Measurements from ENCODE around the gene COQ5. TPM values are rescaled to one million over a fixed set of nuclear protein-coding genes. Genes with fewer than 3 reads are reported as not detected.

The COQ5 gene
- total RNA-seq, 3 donors from 2014 or later (not counting 1 experiment from before 2014, with no cell fraction given), result 11.4 to 17.1 (median 14.6) TPM

GRCh38 chr12:120498870-120499515 lies 30.0 kb downstream of the COQ5 start:
- intact Hi-C loops (cut with micrococcal nuclease), result loop anchor here (5.0 kb wide), 1 partner anchor 47 kb away; no protein-coding TSS in a partner anchor
- Histone ChIP-seq H3K4me1 (ENCODE audit: control insufficient read depth, insufficient read depth, low read length) (peaks cover 11% of the 10 kb centered on the region), H3K36me3 (ENCODE audit: control insufficient read depth, insufficient read depth, low read length) (peaks cover 12% of the 10 kb centered on the region), H3K27me3 (ENCODE audit: control insufficient read depth, insufficient read depth, low read length) (no peaks in the 10 kb centered on the region), H3K27ac (ENCODE audit: low read length) (no peak overlapping the region), H3K4me3 (ENCODE audit: low read length) (no peak overlapping the region), H3K9me3 (ENCODE audit: control insufficient read depth, insufficient read depth, low read length) (no peaks in the 10 kb centered on the region)
- Mint-ChIP-seq H3K4me1 (peaks cover 39 to 40% of the 10 kb centered on the region in 2 donors), H3K4me3 (no peak overlapping the region), H3K36me3 (no peaks in the 10 kb centered on the region), H3K27me3 (ENCODE audit: low read depth in 2 of 2) (no peaks in the 10 kb centered on the region), H3K9me3 (no peaks in the 10 kb centered on the region), H3K27ac (peak overlapping the region in 1 of 2 donors; percentile 27)
- WGBS (ENCODE audit: insufficient coverage), result 90% methylated on average over 3 of the region's 3 CpGs
- ATAC-seq (no peak), DNase-seq (no peak)
- TF ChIP-seq, protein P1, sequence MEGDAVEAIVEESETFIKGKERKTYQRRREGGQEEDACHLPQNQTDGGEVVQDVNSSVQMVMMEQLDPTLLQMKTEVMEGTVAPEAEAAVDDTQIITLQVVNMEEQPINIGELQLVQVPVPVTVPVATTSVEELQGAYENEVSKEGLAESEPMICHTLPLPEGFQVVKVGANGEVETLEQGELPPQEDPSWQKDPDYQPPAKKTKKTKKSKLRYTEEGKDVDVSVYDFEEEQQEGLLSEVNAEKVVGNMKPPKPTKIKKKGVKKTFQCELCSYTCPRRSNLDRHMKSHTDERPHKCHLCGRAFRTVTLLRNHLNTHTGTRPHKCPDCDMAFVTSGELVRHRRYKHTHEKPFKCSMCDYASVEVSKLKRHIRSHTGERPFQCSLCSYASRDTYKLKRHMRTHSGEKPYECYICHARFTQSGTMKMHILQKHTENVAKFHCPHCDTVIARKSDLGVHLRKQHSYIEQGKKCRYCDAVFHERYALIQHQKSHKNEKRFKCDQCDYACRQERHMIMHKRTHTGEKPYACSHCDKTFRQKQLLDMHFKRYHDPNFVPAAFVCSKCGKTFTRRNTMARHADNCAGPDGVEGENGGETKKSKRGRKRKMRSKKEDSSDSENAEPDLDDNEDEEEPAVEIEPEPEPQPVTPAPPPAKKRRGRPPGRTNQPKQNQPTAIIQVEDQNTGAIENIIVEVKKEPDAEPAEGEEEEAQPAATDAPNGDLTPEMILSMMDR (IDR thresholded peaks at IDR 0.05), result no peak

GRCh38 chr12:120497524-120498150 lies 31.3 kb downstream of the COQ5 start:
- TF ChIP-seq, protein P1 (IDR thresholded peaks at IDR 0.05), result no peak
- intact Hi-C loops (cut with micrococcal nuclease), result loop anchor here (5.0 kb wide), 1 partner anchor 45 kb away; no protein-coding TSS in a partner anchor
- H3K27me3 ChIP-seq (ENCODE audit: control insufficient read depth, insufficient read depth, low read length), result no peaks in the 10 kb centered on the region
- Mint-ChIP-seq H3K4me3 (peak overlapping the region; percentile 95), H3K36me3 (no peaks in the 10 kb centered on the region), H3K27me3 (ENCODE audit: low read depth in 2 of 2) (no peaks in the 10 kb centered on the region), H3K27ac (peak overlapping the region; percentile 90), H3K4me1 (peaks cover 39 to 40% of the 10 kb centered on the region in 2 donors), H3K9me3 (no peaks in the 10 kb centered on the region)
- H3K36me3 ChIP-seq (ENCODE audit: control insufficient read depth, insufficient read depth, low read length), result peaks cover 3% of the 10 kb centered on the region
- no peak overlapping the region for H3K4me3 ChIP-seq (ENCODE audit: low read length)
- peaks cover 11% of the 10 kb centered on the region for H3K4me1 ChIP-seq (ENCODE audit: control insufficient read depth, insufficient read depth, low read length)
- no peaks in the 10 kb centered on the region for H3K9me3 ChIP-seq (ENCODE audit: control insufficient read depth, insufficient read depth, low read length)
- WGBS (ENCODE audit: insufficient coverage), result 58% methylated on average over 6 of the region's 9 CpGs
- H3K27ac ChIP-seq (ENCODE audit: low read length), result no peak overlapping the region
- ATAC-seq (no peak), DNase-seq (no peak)

DNA sequence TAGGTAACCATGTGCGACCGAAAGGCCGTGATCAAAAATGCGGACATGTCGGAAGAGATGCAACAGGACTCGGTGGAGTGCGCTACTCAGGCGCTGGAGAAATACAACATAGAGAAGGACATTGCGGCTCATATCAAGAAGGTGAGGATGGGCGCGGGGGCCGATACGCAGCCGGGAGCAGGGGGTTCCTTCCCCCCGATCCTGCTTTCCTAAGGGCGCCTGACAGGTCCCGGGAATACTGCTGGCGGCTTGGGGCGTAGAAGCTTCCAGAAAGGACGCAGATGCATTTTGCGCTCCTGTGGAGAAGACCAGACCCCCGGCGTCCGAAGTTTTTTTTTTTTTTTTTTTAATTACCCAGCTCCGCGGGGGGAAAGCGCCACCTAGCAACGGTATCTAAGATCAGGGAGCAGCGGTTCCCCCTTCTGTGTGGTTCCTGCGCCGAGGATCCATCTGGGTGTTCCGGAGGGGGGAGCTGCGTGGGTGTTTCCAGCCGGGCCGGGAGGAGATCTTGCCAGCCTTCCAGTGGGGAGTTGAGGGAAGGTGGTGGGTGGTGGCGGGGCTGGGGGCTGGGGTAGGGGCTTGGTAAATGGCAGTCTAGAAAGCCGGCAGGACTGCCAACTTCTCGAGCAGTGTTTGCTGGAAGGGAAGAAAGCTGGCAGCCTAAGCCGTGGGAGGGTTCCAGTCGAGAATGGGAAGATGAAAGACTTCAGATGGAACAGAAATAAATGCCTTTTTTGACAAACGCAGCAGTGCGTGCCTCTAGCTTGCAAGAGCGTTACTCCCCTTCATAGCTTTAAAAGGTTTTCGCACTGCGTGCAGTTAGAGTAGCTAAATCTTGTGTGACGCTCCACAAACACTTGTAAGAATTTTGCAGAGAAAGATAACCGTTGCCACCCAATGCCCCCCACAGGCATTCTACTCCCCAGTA lies 32.3 kb downstream of the COQ5 start:
- H3K27ac Mint-ChIP-seq, result peak overlapping the region; percentile 90
- intact Hi-C loops (cut with micrococcal nuclease), result loop anchor here (1.0 to 5.0 kb wide), 4 partner anchors 27 to 140 kb away; partner anchors contain the start of gene SRSF9
- no peaks in the 10 kb centered on the region for H3K9me3 ChIP-seq (ENCODE audit: control insufficient read depth, insufficient read depth, low read length)
- H3K27me3 ChIP-seq (ENCODE audit: control insufficient read depth, insufficient read depth, low read length), result no peaks in the 10 kb centered on the region
- H3K27ac ChIP-seq (ENCODE audit: low read length), result peak overlapping the region; percentile 44
- H3K36me3 ChIP-seq (ENCODE audit: control insufficient read depth, insufficient read depth, low read length), result peaks cover 3% of the 10 kb centered on the region
- peaks cover 11% of the 10 kb centered on the region for H3K4me1 ChIP-seq (ENCODE audit: control insufficient read depth, insufficient read depth, low read length)
- peak overlapping the region; percentile 95 for H3K4me3 Mint-ChIP-seq
- ATAC-seq, result peak; percentile 27 to 45 (median 38)
- H3K36me3 Mint-ChIP-seq, result no peaks in the 10 kb centered on the region
- H3K4me1 Mint-ChIP-seq, result peaks cover 39 to 40% of the 10 kb centered on the region in 2 donors
- H3K27me3 Mint-ChIP-seq (ENCODE audit: low read depth in 2 of 2), result no peaks in the 10 kb centered on the region
- H3K4me3 ChIP-seq (ENCODE audit: low read length), result peak overlapping the region; percentile 72
- H3K9me3 Mint-ChIP-seq, result no peaks in the 10 kb centered on the region
- TF ChIP-seq, protein P1 (IDR thresholded peaks at IDR 0.05), result peak; percentile 40
- peak; percentile 51 to 81 for DNase-seq
- WGBS (ENCODE audit: insufficient coverage), result under 1% methylated on average over 46 of the region's 47 CpGs

Data from natural killer cell (primary cell).